ENCODE measurements around the gene ALDH18A1.
A peak's percentile ranks its signal among the peaks of the same experiment; 100 is the strongest.
"Not testable (repeated sequence)": the region's sequence is repeated elsewhere in the genome, so short reads cannot be mapped to it uniquely, and the experiment has no call there.

Gene ALDH18A1

GRCh38 chr10:95656291-95657164 is at the start of gene ALDH18A1:
Gene ALDH18A1 (minus strand): TSS chr10:95656711. CDS start chr10:95653377, 3,334 bp downstream.
- peak; percentile 90 for DNase-seq

DNA sequence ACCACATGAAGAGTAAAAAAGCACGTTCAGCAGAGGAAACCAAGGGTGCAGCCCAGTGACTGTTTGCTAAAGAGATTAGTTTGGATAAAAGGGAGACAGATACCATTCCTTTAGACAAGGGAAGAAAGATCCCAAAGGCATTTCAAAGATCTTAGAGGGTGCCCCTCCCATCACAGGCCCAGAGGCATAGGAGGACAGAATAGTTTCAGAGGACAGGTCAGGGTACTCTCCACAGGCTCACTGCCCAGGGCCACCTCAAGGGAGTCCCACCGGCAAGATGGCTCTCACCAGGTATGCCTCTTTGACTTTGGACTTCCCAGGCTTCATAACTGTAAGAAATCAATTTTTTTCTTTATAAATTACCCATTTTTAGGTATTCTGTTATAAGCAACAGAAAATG is 41.9 kb upstream of the ALDH18A1 start:
- DNase-seq, result no peak

DNA sequence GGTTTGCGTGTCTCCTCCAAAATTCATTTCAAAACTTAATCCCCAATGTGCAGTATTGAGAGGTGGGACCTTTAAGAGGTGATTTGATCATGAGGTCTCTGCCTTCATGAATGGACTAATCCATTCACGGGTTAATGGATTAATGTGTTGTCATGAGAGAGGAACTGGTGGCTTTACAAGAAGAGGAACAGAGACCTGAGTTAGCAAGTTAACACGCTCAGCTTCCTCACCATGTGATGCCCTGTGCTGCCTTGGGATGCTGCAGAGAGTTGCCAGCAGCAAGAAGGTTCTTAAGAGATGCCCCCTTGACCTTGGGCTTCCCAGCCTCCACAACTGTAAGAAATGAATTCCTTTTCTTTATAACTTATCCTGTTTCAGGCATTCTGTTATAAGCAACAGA is 40.9 kb upstream of the ALDH18A1 start:
- no peak for DNase-seq

GRCh38 chr10:95694665-95695064 is 38.2 kb upstream of the ALDH18A1 start:
- DNase-seq, result no peak

DNA sequence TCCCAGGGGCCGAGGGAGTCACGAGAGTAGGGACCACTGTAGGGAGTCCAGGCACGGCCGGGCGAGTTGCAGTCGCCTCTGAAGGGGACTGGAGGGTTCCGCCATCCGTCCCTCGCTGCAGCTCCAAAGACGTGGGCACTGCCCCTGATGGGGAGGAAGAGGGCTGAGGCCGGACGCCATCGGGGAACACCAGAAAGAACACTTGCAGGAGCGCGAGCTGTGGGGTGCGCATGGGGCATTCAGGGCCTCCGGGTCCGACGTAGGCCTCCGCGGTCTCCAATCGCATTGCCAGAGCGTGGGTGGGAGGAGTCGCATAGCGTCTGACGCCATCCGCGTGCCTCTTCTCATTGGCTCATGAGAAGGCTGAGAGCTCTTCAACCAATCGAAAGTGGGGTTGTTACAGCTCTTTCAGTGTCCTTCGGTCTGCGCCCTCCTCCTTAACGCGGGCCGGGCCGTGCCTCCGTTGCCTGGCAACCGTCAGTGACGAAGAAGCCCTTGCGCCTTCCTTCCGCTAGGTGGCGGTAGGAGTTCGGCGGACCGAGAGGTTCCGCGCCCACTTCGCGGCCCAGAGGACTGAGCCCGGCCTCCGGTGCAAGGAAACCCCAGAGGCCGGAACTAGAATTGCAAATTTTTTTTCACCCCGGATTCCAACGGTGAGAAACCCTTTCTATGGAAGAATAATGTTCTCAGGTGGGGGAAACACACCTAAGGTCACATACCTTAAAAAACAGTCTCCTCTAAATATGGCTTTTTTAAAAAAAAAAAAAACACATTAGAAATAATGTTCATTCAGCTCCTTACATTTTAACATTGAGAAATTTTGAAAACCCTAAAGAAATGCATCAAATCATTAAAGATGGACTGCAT is 37.4 kb upstream of the ALDH18A1 start, which contains the start of gene TCTN3:
TSS of gene TCTN3 (minus strand) at position 260 of the 867 bp plus-strand sequence. CDS start at position 232, 28 bp downstream.
- peak; percentile 99 for DNase-seq

DNA sequence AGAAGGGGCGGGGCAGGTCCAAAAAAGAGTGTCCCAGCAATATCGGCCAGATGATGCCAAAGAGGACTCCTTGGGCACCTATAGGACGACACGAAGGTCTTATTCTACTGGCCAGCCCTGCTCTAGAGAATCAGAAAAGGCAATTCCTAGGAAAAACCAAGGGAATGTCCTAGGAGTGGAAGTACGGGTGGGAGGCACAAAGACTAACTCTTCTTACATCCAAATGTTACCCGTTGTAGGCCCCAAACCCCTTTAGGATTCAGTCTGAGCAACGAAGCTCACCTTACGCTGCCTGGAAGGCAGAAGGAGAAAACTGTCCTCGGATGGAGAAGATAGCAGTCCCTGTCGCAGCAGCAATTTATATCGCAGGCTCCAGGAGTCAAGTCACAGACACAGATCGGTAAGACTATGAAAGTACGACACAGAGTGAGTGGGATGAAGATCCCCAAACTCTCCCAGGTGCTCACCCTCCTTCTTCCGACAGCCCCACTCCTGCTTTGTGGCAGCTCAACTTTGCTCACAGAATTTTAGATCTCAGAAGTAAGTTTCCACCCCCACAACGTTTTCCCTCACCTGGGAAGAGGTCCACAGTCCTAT is 36.7 kb upstream of the ALDH18A1 start:
- DNase-seq, result peak; percentile 35

- DNase-seq, result no peak
Observed at GRCh38 chr10:95691281-95691680, 34.8 kb upstream of the ALDH18A1 start.

DNA sequence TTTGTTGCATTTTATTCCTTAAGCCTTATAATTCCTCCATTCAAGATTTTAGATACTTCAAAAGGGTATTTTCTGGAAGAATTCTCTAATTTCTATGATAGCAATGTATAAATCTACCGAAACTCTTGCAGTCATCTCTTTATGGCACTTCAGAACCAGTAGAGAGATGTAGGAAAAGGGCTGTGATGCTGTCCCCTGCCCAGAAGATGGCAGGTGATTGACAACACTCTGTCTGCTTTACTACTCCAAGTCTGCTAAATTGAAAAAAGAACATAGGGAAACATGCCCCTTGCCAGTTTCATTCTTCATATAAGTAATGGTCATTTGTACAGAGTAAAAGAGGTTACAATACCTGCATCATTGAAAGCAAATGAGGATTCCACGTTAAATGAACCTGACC is 32.1 kb upstream of the ALDH18A1 start:
- no peak for DNase-seq

- no peak for DNase-seq
Observed at GRCh38 chr10:95683966-95684365, 27.5 kb upstream of the ALDH18A1 start.

GRCh38 chr10:95675403-95676116 is 19.0 kb upstream of the ALDH18A1 start:
- DNase-seq, result no peak

DNA sequence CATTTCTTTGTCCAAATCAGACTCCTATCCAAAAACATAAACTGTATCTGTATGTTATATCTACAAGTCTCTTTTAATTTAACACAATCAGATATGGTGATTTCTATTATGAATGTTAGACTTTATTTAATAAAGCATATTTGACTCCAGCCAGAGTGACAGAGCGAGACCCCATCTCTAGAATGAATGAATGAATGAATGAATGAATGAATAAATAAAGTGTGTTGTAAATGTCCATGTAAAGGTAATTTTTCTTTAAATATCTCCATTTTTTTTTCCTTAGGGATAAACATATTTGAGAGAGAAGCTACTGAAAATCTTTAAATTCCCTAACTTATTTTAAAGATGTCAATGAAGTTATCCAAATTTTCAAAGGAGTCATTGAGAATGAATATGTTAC is 18.1 kb upstream of the ALDH18A1 start:
- no peak for DNase-seq

- DNase-seq, result not testable (repeated sequence)
Observed at GRCh38 chr10:95672641-95673040, 16.1 kb upstream of the ALDH18A1 start.

DNA sequence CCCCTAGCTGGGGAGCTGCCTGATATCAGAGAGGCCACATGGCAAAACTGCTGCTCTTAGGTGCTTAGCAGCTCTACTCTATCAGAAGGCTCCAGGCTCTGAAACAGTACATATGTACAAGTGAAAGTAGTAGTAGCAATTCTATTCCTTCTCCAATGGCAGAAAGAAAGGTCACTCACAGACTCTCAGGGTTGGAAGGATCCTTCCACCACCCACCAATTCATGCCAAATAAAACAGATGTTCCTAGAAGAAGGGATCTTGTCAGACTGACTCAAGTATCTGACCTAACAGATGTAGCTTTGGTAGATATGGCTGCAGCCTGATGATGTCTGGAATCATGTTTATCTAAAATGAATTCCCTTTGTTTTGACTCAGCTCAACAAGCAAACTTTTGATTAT is 8.0 kb upstream of the ALDH18A1 start:
- DNase-seq, result no peak

DNA sequence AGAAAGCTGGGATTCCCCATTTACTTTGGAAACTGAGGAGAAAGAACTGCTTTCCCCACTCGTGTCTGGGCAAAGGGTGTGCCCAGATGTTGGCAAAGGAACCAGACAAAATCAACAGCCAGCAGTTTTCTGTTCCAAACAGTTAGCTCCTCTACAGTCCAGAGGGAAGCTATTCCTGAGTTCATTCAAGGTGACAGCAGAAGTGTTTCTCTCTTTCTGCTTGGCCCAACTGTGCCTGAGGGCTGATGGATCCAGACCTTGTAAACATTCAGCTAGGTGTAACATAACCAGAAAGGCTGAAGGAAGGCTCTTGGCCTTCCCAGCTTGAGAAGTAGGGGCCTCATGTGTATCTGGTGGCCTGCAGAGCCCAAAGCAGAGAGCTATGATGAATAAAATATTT is 7.0 kb upstream of the ALDH18A1 start:
- DNase-seq, result no peak

DNA sequence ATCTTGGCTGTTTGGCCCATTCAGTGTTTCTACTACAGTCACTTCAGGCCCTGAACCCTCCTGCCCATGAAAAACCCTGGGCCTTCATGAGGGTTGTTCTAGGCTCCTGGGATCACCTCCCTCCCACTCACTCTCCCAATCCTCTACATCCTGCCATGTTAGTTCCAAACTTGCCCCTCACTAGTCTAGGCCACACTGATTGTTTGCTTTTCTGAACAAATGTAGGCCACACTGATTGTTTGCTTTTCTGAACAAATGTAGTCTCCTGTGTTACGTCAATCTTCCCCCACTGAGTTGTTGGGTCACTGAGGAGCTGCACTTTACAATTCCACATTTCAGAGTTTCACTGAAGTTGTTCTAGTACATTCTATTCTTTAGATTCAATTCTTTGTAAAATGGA is 5.3 kb upstream of the ALDH18A1 start:
- DNase-seq, result no peak

GRCh38 chr10:95660283-95660682 is 3.8 kb upstream of the ALDH18A1 start:
- DNase-seq, result peak; percentile 84

DNA sequence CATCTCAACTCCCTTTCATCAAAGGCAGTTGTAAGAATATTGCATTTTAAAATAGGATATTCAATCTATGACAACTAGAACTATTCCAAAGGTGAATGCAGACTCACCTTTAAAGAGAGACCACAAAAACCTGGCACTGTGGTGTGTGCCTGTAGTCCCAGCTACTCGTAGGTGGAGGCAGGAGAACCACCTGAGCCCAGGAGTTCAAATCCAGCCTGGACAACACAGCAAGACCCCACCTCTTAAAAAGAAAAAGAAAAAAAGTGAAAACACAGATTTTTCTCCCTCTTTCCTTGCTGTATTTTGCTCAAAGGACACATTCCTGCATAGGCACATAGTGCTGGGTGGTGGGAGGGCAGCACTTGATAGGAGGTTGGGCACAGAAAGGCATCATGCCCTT is 739 bp upstream of the ALDH18A1 start:
- DNase-seq, result no peak

DNA sequence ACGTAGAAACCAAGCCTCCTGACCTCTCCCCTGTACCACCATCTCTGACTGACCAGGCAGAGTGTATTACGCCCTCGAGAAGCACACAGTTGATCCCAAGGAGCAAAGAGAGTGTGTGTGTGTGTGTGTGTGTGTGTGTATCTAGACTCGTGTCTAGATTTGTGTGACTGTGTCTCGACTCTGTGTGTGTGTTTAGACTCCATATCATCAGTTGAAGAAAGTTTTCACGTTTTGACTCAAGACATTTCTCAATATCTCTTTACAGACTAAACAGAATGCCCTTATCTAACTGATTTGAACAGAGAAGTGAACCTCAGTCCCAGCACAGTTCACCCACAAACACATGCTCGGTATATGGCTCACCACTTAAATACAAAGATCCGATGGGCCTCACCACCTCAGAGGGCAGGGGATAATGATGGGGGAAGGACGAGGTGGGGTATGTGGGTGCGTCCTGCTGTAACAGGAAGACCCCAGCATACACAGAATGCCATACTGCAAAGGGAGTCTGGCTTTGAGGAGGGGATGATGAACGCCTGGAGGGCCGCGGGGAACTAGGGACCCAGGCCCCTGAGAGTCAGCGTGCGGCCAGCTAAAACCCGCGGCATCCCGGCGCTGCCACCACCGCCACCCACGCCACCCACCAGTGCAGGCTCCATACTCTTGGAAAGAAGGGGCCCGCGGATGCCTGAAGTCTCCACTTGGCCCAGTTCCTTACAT is 780 bp downstream of the ALDH18A1 start:
- DNase-seq, result peak; percentile 28

DNA sequence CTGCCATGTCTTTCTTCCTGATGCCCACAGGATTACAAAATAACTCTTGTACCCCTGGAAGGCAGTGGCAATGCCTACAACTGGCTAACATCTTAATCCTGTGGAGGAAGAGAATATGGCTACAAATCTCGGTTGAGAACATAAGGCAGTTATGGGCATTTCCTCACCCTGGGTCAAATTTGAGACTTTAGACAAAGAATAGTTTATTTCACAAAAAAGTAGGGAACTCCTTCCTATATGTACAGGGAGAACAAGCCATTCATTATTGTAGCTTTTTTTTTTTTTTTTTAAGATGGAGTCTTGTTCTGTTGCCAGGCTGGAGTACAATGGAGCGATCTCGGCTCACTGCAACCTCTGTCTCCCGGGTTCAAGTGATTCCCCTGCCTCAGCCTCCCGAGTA is 2.6 kb downstream of the ALDH18A1 start:
- no peak for DNase-seq

DNA sequence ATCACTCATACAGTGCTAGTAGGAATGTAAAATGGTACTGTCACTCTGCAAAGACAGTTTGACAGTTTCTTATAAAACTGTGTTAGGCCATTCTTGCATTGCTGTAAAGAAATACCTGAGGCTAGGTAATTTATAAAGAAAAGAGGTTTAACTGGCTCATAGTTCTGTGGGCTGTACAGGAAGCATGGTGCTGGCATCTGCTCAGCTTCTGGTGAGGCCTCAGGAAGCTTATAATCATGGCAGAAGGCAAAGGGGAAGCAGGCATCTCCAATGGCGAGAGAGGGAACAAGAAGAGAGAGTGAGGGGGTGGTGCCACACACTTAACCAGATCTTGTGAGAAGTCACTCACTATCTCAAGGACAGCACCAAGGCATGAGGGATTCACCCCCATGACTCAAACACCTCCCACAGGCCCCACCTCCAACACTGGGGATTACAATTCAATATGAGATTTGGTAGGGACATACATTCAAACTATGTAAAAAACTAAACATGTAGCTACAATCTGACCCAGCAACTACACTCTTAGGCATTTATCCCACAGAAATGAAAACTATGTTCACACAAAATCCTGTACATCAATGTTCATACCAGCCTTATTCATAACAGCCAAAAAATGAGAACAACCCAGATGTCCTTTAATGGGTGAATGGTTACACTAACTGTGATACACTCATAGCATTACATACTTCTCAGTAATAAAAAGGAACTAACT is 5.0 kb downstream of the ALDH18A1 start:
- DNase-seq, result no peak

DNA sequence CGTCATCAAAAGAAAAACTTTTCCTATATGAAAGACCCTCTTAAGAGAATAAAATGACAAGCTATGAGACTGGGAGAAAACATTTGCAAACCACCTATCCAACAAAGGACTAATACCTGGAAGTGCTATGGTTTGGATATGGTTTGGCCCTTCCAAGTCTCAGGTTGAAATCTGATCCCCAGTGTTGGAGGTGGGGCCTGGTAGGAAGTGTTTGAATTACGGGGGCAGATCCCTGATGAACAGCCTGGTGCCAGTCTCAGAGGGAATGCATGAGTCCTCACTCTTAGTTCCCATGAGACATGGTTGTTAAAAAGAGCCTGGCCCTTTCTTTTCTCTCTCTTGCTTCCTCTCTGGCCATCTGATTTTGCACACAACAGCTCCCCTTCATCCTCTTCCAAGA is 6.3 kb downstream of the ALDH18A1 start:
- DNase-seq, result no peak
